NOMO-1 treated with dmso at 0.1 percent for 144 hours (cell line): Measurements from ENCODE around the gene MRPL52.

ENCODE experiments used
- DNase-seq: peaks from one replicate; lab custom pipeline; 2025; ENCODE audit not compliant: unreplicated experiment; lab: John Stamatoyannopoulos, UW

MRPL52 gene

GRCh38 chr14:22878271-22879246 is 48.9 kb downstream of the MRPL52 start:
- DNase-seq = no peak

- DNase-seq = no peak
These were observed 52.4 kb downstream of the MRPL52 start for GRCh38 chr14:22882064-22882463.

DNA sequence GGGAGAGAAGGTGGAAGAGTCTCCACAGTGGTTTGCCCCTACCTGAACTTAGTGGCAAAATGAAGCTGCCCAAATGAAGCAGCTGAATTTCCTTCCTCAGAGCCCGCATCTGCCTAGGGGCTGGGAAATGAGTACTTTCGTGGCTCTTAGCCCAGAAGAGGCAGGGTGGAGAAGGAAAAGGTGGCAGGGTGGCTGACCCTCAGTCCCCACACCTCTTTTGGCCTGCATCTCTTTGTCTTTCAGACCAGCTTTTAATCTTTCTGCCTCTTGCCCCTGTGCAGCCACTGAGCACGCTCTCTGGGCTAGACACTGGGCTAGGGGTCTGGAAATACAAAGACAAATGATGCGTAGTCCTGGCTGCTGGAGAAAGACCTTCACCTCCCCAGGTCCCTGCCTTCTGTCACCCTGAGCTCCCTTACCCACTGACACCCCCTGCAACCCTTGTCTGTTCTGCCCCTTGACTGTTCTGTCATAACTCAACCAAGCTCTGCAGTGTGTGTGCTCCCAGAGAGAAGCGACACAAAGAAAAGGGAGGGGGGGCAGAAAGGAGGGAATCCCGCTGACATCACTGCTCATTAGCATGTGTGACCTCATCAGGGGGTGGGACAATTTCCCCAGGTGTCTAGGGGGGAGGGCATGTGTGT is 53.0 kb downstream of the MRPL52 start:
- DNase-seq = no peak

- no peak for DNase-seq
These were observed 53.7 kb downstream of the MRPL52 start, which contains the start of gene REM2 for GRCh38 chr14:22883173-22883976. TSS of gene REM2 (plus strand) at chr14:22883222. CDS start at chr14:22883288, 66 bp downstream.

GRCh38 chr14:22884076-22884737 is 54.5 kb downstream of the MRPL52 start:
- DNase-seq = no peak
